ENCODE measurements around the gene GAS2L2. TPM values are rescaled to one million over a fixed set of nuclear protein-coding genes. Genes with fewer than 3 reads are reported as not detected.

GAS2L2 gene
- total RNA-seq, 1 donor from 2014 or later, result not detected

GRCh38 chr17:35740216-35740615, 12.8 kb downstream of the GAS2L2 start:
- Histone ChIP-seq H2AFZ (replicated peaks) (no peak overlapping the region), H3K9ac (no peak overlapping the region), H3F3A (ENCODE audit: low read depth) (no peaks in the 10 kb centered on the region), H3K27me3 (peaks cover 60% of the 10 kb centered on the region), H3K27ac (no peak overlapping the region), H3K4me2 (no peak overlapping the region), H3K4me1 (no peaks in the 10 kb centered on the region), H3K79me2 (ENCODE audit: low read depth) (no peaks in the 10 kb centered on the region), H3K4me3 (no peak overlapping the region), H3K9me3 (ENCODE audit: low read depth) (no peaks in the 10 kb centered on the region), H3K36me3 (no peaks in the 10 kb centered on the region), H4K20me1 (ENCODE audit: low read depth) (peaks cover 31% of the 10 kb centered on the region)
- no peak for DNase-seq (ENCODE audit: low spot score)
- H3K27ac Mint-ChIP-seq, result no peak overlapping the region
- H3K4me1 Mint-ChIP-seq, result peaks cover 8% of the 10 kb centered on the region
- TF ChIP-seq EZH2phosphoT487 (IDR thresholded peaks at IDR 0.05) (no peak), EZH2 (IDR thresholded peaks at IDR 0.05) (no peak), CTCF (IDR thresholded peaks at IDR 0.05) (no peak)
- no peaks in the 10 kb centered on the region for H3K9me3 Mint-ChIP-seq
- H3K36me3 Mint-ChIP-seq, result peaks cover 4% of the 10 kb centered on the region
- H3K27me3 Mint-ChIP-seq (ENCODE audit: insufficient read depth, low read depth), result peaks cover 19% of the 10 kb centered on the region
- H3K4me3 Mint-ChIP-seq, result no peak overlapping the region

GRCh38 chr17:35738519-35739133, 14.4 kb downstream of the GAS2L2 start:
- Mint-ChIP-seq H3K9me3 (no peaks in the 10 kb centered on the region), H3K27ac (no peak overlapping the region), H3K4me3 (no peak overlapping the region), H3K4me1 (peaks cover 9% of the 10 kb centered on the region), H3K27me3 (ENCODE audit: insufficient read depth, low read depth) (peaks cover 19% of the 10 kb centered on the region), H3K36me3 (peaks cover 6% of the 10 kb centered on the region)
- no peak overlapping the region for H2AFZ ChIP-seq (replicated peaks)
- H3K27me3 ChIP-seq, result peaks cover 59% of the 10 kb centered on the region
- TF ChIP-seq EZH2 (IDR thresholded peaks at IDR 0.05) (no peak), CTCF (IDR thresholded peaks at IDR 0.05) (no peak), EZH2phosphoT487 (IDR thresholded peaks at IDR 0.05) (no peak)
- H3K79me2 ChIP-seq (ENCODE audit: low read depth), result no peaks in the 10 kb centered on the region
- H3K36me3 ChIP-seq, result no peaks in the 10 kb centered on the region
- no peak for DNase-seq (ENCODE audit: low spot score)
- H3K27ac ChIP-seq, result no peak overlapping the region
- no peak overlapping the region for H3K9ac ChIP-seq
- H4K20me1 ChIP-seq (ENCODE audit: low read depth), result peaks cover 22% of the 10 kb centered on the region
- H3K4me3 ChIP-seq, result no peak overlapping the region
- H3K4me2 ChIP-seq, result no peak overlapping the region
- H3K4me1 ChIP-seq, result no peaks in the 10 kb centered on the region
- no peaks in the 10 kb centered on the region for H3K9me3 ChIP-seq (ENCODE audit: low read depth)
- H3F3A ChIP-seq (ENCODE audit: low read depth), result no peaks in the 10 kb centered on the region

- no peak overlapping the region for H3K27ac Mint-ChIP-seq
- no peaks in the 10 kb centered on the region for H3K79me2 ChIP-seq (ENCODE audit: low read depth)
- no peaks in the 10 kb centered on the region for H3K36me3 ChIP-seq
- no peak overlapping the region for H3K27ac ChIP-seq
- no peaks in the 10 kb centered on the region for H3F3A ChIP-seq (ENCODE audit: low read depth)
- H3K4me1 Mint-ChIP-seq, result peaks cover 15% of the 10 kb centered on the region
- peaks cover 50% of the 10 kb centered on the region for H3K27me3 ChIP-seq
- H3K36me3 Mint-ChIP-seq, result peaks cover 6% of the 10 kb centered on the region
- H4K20me1 ChIP-seq (ENCODE audit: low read depth), result peaks cover 31% of the 10 kb centered on the region
- no peak overlapping the region for H3K4me3 Mint-ChIP-seq
- H3K4me2 ChIP-seq, result no peak overlapping the region
- DNase-seq (ENCODE audit: low spot score), result no peak
- no peaks in the 10 kb centered on the region for H3K9me3 ChIP-seq (ENCODE audit: low read depth)
- no peak overlapping the region for H3K9ac ChIP-seq
- H2AFZ ChIP-seq (replicated peaks), result no peak overlapping the region
- peaks cover 13% of the 10 kb centered on the region for H3K27me3 Mint-ChIP-seq (ENCODE audit: insufficient read depth, low read depth)
- no peak overlapping the region for H3K4me3 ChIP-seq
- TF ChIP-seq EZH2 (IDR thresholded peaks at IDR 0.05), result no peak
- no peak for TF ChIP-seq CTCF (IDR thresholded peaks at IDR 0.05)
- TF ChIP-seq EZH2phosphoT487 (IDR thresholded peaks at IDR 0.05), result no peak
- peaks cover 6% of the 10 kb centered on the region for H3K4me1 ChIP-seq
- no peaks in the 10 kb centered on the region for H3K9me3 Mint-ChIP-seq
Observed at GRCh38 chr17:35736236-35736635, 16.8 kb downstream of the GAS2L2 start.

Data from neural progenitor cell (in vitro differentiated cells).